ENCODE measurements around the gene NBEA.

GRCh38 chr13:35469806-35470525, 527.9 kb downstream of the NBEA start:
- TF ChIP-seq, protein P1, sequence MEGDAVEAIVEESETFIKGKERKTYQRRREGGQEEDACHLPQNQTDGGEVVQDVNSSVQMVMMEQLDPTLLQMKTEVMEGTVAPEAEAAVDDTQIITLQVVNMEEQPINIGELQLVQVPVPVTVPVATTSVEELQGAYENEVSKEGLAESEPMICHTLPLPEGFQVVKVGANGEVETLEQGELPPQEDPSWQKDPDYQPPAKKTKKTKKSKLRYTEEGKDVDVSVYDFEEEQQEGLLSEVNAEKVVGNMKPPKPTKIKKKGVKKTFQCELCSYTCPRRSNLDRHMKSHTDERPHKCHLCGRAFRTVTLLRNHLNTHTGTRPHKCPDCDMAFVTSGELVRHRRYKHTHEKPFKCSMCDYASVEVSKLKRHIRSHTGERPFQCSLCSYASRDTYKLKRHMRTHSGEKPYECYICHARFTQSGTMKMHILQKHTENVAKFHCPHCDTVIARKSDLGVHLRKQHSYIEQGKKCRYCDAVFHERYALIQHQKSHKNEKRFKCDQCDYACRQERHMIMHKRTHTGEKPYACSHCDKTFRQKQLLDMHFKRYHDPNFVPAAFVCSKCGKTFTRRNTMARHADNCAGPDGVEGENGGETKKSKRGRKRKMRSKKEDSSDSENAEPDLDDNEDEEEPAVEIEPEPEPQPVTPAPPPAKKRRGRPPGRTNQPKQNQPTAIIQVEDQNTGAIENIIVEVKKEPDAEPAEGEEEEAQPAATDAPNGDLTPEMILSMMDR (IDR thresholded peaks at IDR 0.05) = no peak
- no peak for TF ChIP-seq POLR2A (IDR thresholded peaks at IDR 0.05)

Measured in thyroid gland (tissue), 4 donors.